NCI-H526 (cell line): Measurements from ENCODE around the gene HPX.

ENCODE experiments used
- DNase-seq, 2 experiments: peaks; one replicate each; lab custom pipeline; 2025; lab: John Stamatoyannopoulos, UW

The HPX gene

DNA sequence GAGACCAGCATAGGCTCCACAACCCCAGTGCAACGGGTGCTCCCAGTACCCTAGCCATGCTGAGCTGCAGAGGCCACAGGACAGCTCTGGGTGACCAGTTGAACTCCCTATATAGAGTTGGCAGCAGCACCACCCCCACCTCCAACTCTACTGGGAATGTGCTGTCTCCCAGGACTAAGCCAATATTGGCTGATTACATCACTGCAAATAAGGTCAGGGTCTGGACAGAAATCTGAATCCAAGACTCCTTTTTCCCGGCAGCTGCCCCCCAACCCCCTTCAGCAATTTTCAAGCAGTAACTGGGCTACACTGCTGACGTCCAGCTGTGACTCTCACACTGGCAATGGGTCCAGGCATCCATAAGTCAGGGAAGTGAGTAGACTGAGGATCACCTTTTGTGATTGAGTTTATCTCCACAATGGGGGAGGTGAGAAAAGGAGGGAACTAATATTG is at the start of gene HPX:
Gene HPX, minus strand, starts transcription at position 82 of the 453 bp plus-strand sequence. Its CDS starts 24 bp downstream, at position 58.
- DNase-seq, result no peak

DNA sequence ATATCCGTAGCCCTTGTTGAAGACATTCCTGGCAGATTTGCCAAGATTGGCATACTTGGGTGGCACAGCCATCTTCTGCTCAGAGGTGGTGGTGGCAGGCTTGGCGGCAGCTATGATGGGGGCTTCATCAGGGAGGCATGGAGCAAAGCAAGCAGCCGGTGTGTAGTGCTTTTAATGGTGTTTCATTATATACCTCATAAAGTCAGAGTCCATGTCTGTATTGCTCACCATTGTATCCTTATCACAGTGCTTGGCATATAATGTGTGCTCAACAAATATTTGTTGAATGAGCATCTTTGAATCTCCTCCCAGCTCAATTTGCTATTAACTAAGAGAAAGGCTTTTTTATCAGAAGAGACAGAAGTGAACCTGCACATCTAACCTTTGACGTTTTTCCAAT is 48.5 kb upstream of the HPX start:
- no peak for DNase-seq

DNA sequence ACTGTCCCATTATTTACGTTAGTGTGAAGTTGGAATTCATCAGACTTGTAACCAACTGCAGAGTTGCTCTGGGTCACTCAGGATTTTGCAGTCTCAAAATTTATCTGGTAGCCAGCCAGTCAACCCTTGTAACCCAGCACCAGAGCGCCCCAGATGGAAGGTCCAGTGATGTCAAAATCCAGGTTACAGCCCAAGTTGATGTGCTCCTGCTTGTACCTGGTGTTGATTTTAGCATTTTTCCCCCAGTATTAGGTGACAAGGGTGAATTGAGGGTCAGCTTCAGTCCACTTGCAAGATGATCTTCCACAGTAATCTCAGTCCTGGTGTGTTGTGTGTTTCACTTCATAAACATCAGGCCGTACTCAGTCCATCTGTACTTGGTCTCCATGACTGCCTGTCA is 48.0 kb upstream of the HPX start:
- DNase-seq, result no peak

DNA sequence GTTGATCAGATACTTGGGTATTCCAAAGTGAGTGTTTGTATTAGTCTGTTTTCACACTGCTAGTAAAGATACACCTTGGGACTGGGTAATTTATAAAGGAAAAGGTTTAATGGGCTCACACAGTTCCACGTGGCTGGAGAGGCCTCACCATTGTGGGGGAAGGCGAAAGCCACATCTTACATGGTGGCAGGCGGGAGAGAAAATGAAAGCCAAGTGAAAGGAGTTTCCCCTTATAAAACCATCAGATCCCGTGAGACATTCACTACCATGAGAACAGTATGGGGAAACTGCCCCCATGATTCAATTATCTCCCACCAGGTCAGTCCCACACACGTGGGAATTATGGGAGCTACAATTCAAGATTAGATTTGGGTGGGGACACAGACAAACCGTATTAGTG is 47.6 kb upstream of the HPX start:
- no peak for DNase-seq

DNA sequence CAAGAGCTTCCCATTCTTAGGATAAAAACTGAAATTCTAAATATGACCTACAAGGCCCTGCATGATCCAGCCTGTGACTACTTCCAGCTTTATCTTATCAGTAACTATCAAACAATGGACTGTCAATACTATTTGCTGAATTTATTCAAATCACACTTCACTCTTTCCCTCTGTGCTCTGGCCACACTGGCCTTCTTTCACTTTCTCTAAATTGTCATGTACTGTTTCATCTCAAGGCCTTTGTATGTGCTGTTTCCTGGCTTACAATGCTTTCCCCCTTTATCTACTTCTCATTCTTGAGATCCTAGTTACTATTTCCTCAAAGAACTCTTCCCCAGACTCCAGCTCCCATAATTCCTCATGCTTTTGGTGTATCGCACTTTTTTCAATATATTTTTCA is 46.2 kb upstream of the HPX start:
- no peak for DNase-seq

- DNase-seq, result no peak
Measured at GRCh38 chr11:6486256-6486655, 45.5 kb upstream of the HPX start.

- no peak for DNase-seq
Measured at GRCh38 chr11:6485661-6486060, 44.9 kb upstream of the HPX start.

DNA sequence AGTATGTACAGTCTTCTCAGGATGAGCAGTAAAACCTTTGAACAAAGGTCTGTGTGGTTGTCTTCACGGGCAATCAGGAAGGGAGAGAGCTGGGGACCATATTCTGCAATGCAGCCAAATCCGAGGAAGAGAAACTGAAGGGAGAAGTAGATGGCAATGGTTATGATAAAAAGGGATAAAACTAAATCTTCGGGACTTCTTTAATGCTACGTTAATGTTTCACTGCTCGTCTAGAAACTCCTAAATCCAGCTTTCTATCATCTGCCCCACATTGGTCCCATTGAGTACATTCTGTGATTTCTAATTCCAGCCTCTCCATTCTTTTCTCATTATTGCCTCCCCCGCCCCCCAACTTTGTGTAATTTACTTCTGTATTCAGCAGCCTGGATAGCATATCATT is 42.2 kb upstream of the HPX start:
- DNase-seq, result no peak

- DNase-seq, result no peak
Measured at GRCh38 chr11:6482441-6482840, 41.7 kb upstream of the HPX start.

DNA sequence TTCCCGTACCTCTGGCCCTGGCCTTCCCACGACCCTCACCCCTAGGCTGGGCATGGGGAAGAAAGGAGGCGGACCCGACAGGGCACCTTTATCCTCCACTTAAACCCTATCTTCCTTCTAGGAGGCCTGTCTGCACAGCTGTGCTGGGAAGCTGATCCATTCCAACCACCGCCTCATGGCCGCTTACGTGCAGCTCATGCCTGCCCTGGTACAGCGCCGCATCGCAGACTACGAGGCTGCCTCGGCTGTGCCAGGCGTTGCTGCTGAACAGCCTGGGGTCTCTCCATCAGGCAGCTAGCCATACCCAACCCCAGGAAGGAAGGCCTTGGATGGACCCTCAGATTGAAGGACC is 41.1 kb upstream of the HPX start:
- DNase-seq, result no peak

- peak; percentile 97 to 99 for DNase-seq
Measured at GRCh38 chr11:6481012-6481923, 40.5 kb upstream of the HPX start, which contains the start of the genes ARFIP2 and TIMM10B. Gene ARFIP2 (minus strand): TSS chr11:6481331. CDS start chr11:6480421, 910 bp downstream. Gene TIMM10B (plus strand): TSS chr11:6481501. CDS start chr11:6481517, 16 bp downstream.

- DNase-seq, result no peak
Measured at GRCh38 chr11:6480299-6480914, 39.6 kb upstream of the HPX start.

GRCh38 chr11:6476571-6476970 is 35.8 kb upstream of the HPX start:
- DNase-seq, result no peak

- peak in 1 of 2 experiments; percentile 19 for DNase-seq
Measured at GRCh38 chr11:6475936-6476335, 35.1 kb upstream of the HPX start.

- no peak for DNase-seq
Measured at GRCh38 chr11:6474806-6475500, 34.2 kb upstream of the HPX start.

- DNase-seq, result no peak
Measured at GRCh38 chr11:6474413-6474792, 33.6 kb upstream of the HPX start.

DNA sequence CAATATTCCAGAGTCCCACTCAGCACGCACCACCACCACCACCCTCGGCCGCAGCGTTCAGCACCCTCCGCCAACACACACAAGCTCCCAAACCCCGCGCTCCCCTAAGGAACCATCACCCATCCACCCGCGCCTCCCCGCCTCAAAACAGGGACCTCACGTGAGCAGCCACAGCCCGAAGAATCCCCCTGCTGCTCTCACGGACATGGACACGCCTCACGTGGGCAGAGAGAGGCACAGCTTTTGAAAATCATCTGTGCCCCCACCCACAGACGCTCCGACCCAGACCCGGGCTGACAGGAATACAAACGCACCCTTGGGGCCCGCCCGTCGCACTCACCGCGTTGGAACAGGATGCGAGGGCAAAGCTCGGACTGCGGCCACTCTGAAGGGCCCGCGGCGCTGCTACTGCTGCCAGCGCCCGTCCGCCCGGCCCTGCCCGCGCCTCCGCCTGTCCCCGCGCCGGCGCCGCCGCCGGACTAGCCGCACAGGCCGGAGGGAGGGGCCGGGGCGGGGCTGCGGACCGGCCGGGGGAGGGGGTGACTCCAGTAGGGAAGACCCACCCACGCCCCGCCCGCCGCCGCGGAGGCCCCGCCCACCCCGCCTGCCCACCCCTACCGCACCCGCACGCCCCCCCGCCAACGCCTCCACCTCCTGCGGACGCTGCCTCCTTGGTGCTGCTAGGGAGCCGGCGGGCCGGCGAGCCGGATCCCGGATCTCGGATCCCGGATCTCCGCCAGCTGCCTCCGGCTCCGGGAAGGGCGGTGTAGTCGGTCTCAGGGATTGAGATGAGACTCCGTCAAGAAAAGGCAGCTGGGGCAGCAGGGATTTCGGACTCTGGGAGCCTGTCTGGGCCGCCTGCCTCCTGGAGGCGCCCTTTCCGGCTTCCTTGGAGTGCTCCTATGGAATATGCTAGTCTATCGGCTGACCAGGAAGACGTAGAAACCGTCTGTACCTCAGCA is 32.9 kb upstream of the HPX start, which contains the start of gene TRIM3:
Gene TRIM3, minus strand, starts transcription at position 491 of the 962 bp plus-strand sequence. CDS start 8,246 bp downstream, outside the sequence.
- peak; percentile 80 to 95 for DNase-seq

DNA sequence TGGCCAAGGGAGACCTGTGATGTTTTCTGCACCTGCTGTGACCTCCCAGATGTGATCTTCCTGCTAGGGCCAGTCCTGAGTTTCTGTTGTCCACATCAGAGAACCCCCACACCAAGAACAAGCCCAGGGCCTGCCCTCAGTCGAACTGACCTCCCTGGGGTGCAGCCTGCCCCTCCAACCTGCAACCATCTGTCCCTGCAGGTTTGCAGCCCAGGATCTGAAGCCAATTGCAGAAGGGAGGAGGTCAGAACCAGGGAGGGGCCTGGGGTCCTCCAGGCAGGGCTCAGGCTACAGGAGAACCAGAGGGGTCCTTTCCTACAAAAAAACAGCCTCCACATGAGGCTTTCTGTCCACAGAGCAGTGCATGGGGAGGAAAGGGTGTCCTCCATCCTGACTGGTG is 32.1 kb upstream of the HPX start:
- DNase-seq, result peak in 1 of 2 experiments; percentile 24

DNA sequence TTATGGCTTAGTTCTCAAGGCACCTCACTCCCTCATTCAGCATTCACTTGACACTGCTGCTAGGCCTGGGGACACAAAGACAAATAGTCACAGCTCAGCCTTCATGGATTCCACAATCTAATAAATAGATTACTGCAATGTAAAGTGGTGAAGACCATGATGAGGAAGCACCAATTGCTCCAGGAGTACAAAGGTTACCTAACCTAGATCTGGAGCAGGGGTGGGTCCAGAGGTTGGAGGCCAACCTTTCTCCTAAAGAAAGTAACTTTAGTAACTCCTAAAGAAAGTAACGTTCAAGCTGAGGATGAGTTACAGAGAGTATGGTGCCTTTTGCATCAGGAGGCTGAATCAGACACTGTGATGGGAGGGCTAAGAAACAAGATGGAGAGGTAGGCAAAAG is 28.8 kb upstream of the HPX start:
- DNase-seq, result no peak

DNA sequence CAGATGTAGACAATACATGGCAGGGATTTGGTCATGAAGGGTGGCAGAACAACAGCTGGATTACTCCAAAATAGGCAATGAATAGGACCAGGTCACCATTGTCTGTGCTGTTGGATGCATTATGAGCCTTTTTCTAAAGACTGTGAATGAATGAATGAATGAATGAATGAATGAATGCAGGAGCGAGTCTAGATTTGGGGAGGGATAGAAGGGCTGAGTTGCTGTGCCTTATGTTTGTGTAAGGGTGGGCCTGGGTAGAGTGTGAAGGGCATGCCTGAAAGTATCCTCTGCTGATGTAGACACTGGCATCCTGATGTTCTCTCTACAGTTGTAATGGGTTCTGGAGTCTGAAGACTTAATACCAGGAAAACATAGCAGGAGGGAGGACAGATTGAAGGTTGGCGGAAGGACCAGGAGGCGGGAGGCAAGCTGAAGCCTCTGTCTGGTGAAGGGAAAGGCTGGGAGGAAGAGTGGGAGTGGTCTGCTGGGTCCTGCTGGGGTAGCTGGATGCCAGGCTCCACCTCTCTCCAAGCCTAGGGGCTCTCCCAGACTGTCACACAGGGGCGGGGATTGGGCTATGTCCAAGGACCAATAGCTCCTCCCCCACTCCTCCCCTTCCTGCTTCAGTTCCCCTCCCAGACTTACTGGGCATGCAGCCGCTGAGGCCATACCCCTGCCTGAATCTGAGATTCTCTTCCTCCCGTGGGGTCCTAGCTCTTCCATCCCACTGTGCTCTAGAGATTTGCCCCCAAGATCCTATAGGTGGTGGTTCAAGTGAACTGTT is 28.1 kb upstream of the HPX start:
- DNase-seq, result peak in 1 of 2 experiments; percentile 71

- no peak for DNase-seq
Measured at GRCh38 chr11:6459099-6459450, 18.3 kb upstream of the HPX start.
